A549 (cell line): ENCODE data around the gene RNF121. TPM values are rescaled to one million over a fixed set of nuclear protein-coding genes. Genes with fewer than 3 reads are reported as not detected.

Experiments
- ATAC-seq, 2 experiments: fragments of 200-7000 bp in 1 of 2; fragments of >200 bp in 1 of 2; cut with Nextera tagmentation in 1 of 2; cut with Tn5 transposase in 1 of 2; 3 replicates each; pipeline versions ENCODE4 v1.8.0 to v1.9.1; 2018 to 2020; ENCODE audit warnings: mild to moderate bottlenecking in 1 of 2, moderate library complexity in 1 of 2
- CTCF ChIA-PET: fragments of 300-600 bp; sonication (Branson Sonifier 250); formaldehyde crosslinking; extraction: SDS; loops from one replicate; lab custom pipeline; 2021; ENCODE audit warnings: antibody characterized with exemption, inconsistent platforms; lab: Yijun Ruan, JAX
- POLR2A ChIA-PET: fragments of 350-600 bp; formaldehyde crosslinking; extraction: SDS; loops from one replicate; lab custom pipeline; 2021; ENCODE audit warnings: antibody characterized with exemption, inconsistent platforms; lab: Yijun Ruan, JAX
- DNase-seq, 2 experiments: peaks; one replicate each; pipeline versions ENCODE4 v3.0.0 to v3.0.0-alpha.2; 2011 to 2016; ENCODE audit warnings: low read depth in 1 of 2, low spot score in 1 of 2
- FAIRE-seq: peaks from 2 replicates; lab custom pipeline; 2011; peaks lifted over from hg19 to GRCh38; lab: Jason Lieb, UNC
- H3K27ac ChIP-seq, 2 experiments: fragments of >200 bp; sonication (Bioruptor Twin); formaldehyde crosslinking; 3 replicates each; pipeline ENCODE4 v1.5.1; 2016 to 2017
- H3K4me1 ChIP-seq: fragments of >200 bp; sonication (Bioruptor Twin); formaldehyde crosslinking; 3 replicates; pipeline ENCODE4 v1.6.1; 2016
- H3K4me2 ChIP-seq: fragments of >200 bp; sonication (Bioruptor Twin); formaldehyde crosslinking; 3 replicates; pipeline ENCODE4 v1.6.1; 2016
- H3K4me3 ChIP-seq: fragments of >200 bp; sonication (Bioruptor Twin); formaldehyde crosslinking; 3 replicates; pipeline ENCODE4 v1.5.1; 2016
- H3K9me3 ChIP-seq: fragments of >200 bp; sonication (Bioruptor Twin); formaldehyde crosslinking; 3 replicates; pipeline ENCODE4 v1.6.1; 2016
- CBX8 ChIP-seq: fragments of 200-600 bp; sonication (generic); IDR thresholded peaks from 2 replicates; pipeline ENCODE4 v1.6.1; 2016
- CEBPB ChIP-seq, 2 experiments: fragments of >200 bp in 1 of 2; sonication (Bioruptor Twin) in 1 of 2; formaldehyde crosslinking in 1 of 2; IDR thresholded peaks; 2 replicates each; pipeline ENCODE4 v1.6.1; 2012 to 2016
- E2F6 ChIP-seq: IDR thresholded peaks from 2 replicates; pipeline ENCODE4 v1.6.1; 2012; ENCODE audit warnings: low read depth, borderline replicate concordance
- ELK1 ChIP-seq: fragments of 150-350 bp; IDR thresholded peaks from 2 replicates; pipeline ENCODE4 v1.6.1; 2014; ENCODE audit warnings: low read depth, mild to moderate bottlenecking, low read length
- EP300 ChIP-seq, 2 experiments: fragments of >200 bp; sonication (Bioruptor Twin); formaldehyde crosslinking; IDR thresholded peaks; 2 replicates in 1 of 2; 3 replicates in 1 of 2; pipeline ENCODE4 v1.6.1; 2016 to 2017
- MAFK ChIP-seq: fragments of 450-650 bp; IDR thresholded peaks from 2 replicates; pipeline ENCODE4 v1.6.1; 2014; ENCODE audit not compliant: partially characterized antibody
- NPAS2 ChIP-seq: fragments of 250-450 bp; sonication (Bioruptor Pico); IDR thresholded peaks from 2 replicates; pipeline ENCODE4 v1.8.0; 2022; ENCODE audit warnings: mild to moderate bottlenecking, moderate library complexity, borderline replicate concordance
- RAD21 ChIP-seq, 2 experiments: fragments of >200 bp in 1 of 2; sonication (Bioruptor Twin) in 1 of 2; formaldehyde crosslinking in 1 of 2; IDR thresholded peaks in 1 of 2; conservative IDR thresholded peaks in 1 of 2; 2 replicates in 1 of 2; 3 replicates in 1 of 2; pipeline ENCODE4 v1.6.1; 2012 to 2018; ENCODE audit warnings: inconsistent platforms in 1 of 2
- SMC3 ChIP-seq: fragments of >200 bp; sonication (Bioruptor Twin); formaldehyde crosslinking; IDR thresholded peaks from 3 replicates; pipeline ENCODE4 v1.6.1; 2018; ENCODE audit warnings: inconsistent platforms
- WGBS: methylation state at CpG from one replicate; pipeline ENCODE4 v1.1.6; 2017; ENCODE audit errors: missing lambda C conversion rate; 5-methylcytosine and 5-hydroxymethylcytosine counted together
- polyA plus RNA-seq, 4 experiments: library from polyadenylated mRNA; depleted of rRNA in 3 of 4; stranded (reverse); fragments of >200 nt; fragmentation: RNase III in 1 of 4; extraction: RNeasy Plus Mini Kit Qiagen cat#74134 plus additional on column Dnase treatment in 1 of 4; gene quantifications; 2 replicates in 3 of 4; 3 replicates in 1 of 4; pipeline ENCODE4 v1.2.3, GENCODE V29; 2011 to 2017
- TF ChIP-seq, protein P1 (sequence below): fragments of >200 bp; sonication (Bioruptor Twin); formaldehyde crosslinking; IDR thresholded peaks from 3 replicates; pipeline ENCODE4 v1.5.1; 2016

RNF121 gene
- polyA plus RNA-seq, 2 of the 4 experiments (the other 2 are of a cell fraction) = 79.0 to 102 TPM

DNA sequence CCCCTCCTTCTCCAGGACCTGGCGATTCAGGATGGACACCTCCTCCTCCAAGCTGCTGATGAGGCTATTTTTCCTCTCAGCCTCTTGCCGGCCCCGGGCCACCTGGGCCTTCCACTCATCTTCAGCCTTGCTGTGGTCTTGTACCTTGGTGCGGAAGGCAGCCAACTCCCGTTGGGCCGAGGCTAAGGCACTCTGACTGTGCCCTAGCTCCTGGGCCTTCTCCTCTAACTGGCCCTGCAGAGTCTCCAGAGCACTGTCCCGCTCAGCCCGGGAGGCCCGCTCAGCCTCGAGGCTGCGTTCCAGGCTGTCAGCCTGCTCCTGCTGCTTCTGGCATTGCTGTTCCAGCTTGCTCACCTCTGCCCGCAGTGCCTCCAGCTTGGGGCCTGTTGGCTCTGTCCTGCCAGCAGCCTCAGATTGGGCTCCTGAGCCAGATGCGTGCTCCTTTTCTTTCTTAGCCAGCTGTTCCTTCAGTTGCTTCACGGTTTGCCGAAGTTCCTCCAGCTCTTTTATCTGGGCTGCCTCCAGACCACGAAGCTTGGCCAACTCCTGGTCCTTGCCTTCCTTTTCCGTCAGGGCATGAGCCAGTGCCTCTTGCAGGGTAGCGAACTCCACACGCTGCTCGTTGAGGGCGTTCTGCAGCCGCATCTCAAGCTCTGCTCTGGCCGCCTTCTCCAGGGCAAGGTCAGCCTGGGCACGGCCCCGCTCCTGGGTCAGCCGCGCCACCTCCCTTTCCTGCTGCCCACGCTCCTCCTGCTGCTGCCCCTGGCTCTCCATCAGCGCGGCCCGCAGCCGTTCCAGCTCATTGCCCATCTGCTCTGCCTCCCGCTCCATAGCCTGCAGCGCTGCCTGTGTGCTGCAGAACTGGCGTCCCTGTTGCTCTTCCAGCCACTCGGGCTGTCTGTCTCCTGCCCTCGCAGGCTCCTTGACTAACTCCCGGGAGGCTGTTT is 85.2 kb downstream of the RNF121 start:
- ATAC-seq (peak in 1 of 2 experiments; percentile 2; a peak in 2 of 6 replicates), DNase-seq (no peak), FAIRE-seq (no peak)
- CTCF ChIA-PET = interaction anchor here (0.8 to 15.5 kb wide), 17 partner anchors 8 to 417 kb away, joined by 3 to 354 read pairs (median 5); partner anchors contain the start of genes IL18BP and LAMTOR1
- POLR2A ChIA-PET = interaction anchor here (1.3 kb wide), 1 partner anchor 11 kb away, joined by 3 read pairs; no protein-coding TSS in a partner anchor
- H3K27ac ChIP-seq = peak overlapping the region; percentile 28 to 68; a peak in 3 of 6 replicates
- H3K4me2 ChIP-seq = 0 out of 3 replicates have a peak overlapping the region, but pooled peaks have one; percentile 20
- H3K9me3 ChIP-seq = no peaks in the 10 kb centered on the region
- no peak overlapping the region for H3K4me3 ChIP-seq
- TF ChIP-seq CBX8 = no peak
- TF ChIP-seq MAFK = peak; percentile 54
- 92% methylated on average over 38 of the region's 38 CpGs for WGBS
- peaks cover 30% of the 10 kb centered on the region for H3K4me1 ChIP-seq

GRCh38 chr11:72014761-72015320 is 86.0 kb downstream of the RNF121 start:
- no peak overlapping the region for H3K4me2 ChIP-seq
- H3K4me3 ChIP-seq = no peak overlapping the region
- FAIRE-seq = no peak
- POLR2A ChIA-PET = interaction anchor here (0.9 kb wide), 1 partner anchor 26 kb away, joined by 3 read pairs; no protein-coding TSS in a partner anchor
- TF ChIP-seq ELK1 = no peak
- no peak for DNase-seq
- 96% methylated on average over 16 of the region's 16 CpGs for WGBS
- H3K27ac ChIP-seq = 0 out of 6 replicates have a peak overlapping the region, but pooled peaks of 1 of the 2 experiments have one; percentile 15
- no peak for ATAC-seq
- H3K9me3 ChIP-seq = no peaks in the 10 kb centered on the region
- CTCF ChIA-PET = interaction anchor here (1.0 to 15.5 kb wide), 21 partner anchors 8 to 416 kb away, joined by 3 to 354 read pairs (median 5); partner anchors contain the start of genes IL18BP, LAMTOR1, RNF121 and XNDC1N
- peaks cover 30% of the 10 kb centered on the region for H3K4me1 ChIP-seq

DNA sequence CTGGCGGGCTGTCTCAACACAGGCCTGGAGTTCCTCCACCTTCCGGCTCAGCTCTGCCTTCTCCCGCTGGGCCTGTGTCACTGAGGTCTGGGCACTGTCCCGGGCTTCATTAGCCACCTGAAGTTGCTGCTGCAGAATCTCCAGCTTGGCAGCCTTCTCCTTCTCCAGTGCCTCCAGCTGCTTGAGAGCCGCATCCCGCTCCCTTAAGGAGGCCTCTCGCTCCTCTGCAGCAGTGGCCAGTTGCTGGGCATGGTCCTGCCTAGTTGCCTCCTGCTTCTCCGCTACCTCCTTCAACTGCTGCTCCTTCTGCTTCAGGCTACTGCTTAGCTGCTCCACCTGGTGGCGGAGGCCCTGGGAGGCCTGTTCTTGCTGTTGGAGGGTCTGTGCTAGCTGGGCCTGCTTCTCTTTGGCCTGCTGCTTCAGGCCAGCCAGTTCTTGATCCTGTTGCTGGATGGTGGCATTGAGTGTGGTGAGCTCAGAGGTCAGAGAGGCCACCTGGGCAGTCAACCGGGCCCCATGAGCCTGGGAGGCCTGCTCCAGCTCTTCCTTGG is 86.7 kb downstream of the RNF121 start:
- FAIRE-seq (no peak), ATAC-seq (peak; percentile 48 to 64; a peak in 4 of 6 replicates), DNase-seq (peak in 1 of 2 experiments; percentile 49)
- Histone ChIP-seq H3K27ac (peak overlapping the region in 1 of 2 experiments; percentile 15; a peak in 1 of 6 replicates), H3K4me2 (no peak overlapping the region), H3K4me3 (no peak overlapping the region), H3K9me3 (no peaks in the 10 kb centered on the region), H3K4me1 (peaks cover 30% of the 10 kb centered on the region)
- ChIA-PET POLR2A (interaction anchor here (0.9 kb wide), 1 partner anchor 25 kb away, joined by 3 read pairs; no protein-coding TSS in a partner anchor), CTCF (interaction anchor here (0.8 to 15.5 kb wide), 26 partner anchors 9 to 416 kb away, joined by 3 to 354 read pairs (median 6); partner anchors contain the start of genes IL18BP, LAMTOR1, RNF121 and XNDC1N)
- WGBS = 93% methylated on average over 9 of the region's 10 CpGs
- peak; percentile 32 to 54; a peak in 4 of 5 replicates for TF ChIP-seq RAD21 (conservative IDR thresholded peaks at IDR 0.05 in 1 of 2, IDR thresholded peaks at IDR 0.05 in 1 of 2)
- TF ChIP-seq SMC3 = peak; percentile 59
- TF ChIP-seq EP300 (IDR thresholded peaks at IDR 0.05) = no peak
- TF ChIP-seq CEBPB (IDR thresholded peaks at IDR 0.05) = no peak
- TF ChIP-seq, protein P1, sequence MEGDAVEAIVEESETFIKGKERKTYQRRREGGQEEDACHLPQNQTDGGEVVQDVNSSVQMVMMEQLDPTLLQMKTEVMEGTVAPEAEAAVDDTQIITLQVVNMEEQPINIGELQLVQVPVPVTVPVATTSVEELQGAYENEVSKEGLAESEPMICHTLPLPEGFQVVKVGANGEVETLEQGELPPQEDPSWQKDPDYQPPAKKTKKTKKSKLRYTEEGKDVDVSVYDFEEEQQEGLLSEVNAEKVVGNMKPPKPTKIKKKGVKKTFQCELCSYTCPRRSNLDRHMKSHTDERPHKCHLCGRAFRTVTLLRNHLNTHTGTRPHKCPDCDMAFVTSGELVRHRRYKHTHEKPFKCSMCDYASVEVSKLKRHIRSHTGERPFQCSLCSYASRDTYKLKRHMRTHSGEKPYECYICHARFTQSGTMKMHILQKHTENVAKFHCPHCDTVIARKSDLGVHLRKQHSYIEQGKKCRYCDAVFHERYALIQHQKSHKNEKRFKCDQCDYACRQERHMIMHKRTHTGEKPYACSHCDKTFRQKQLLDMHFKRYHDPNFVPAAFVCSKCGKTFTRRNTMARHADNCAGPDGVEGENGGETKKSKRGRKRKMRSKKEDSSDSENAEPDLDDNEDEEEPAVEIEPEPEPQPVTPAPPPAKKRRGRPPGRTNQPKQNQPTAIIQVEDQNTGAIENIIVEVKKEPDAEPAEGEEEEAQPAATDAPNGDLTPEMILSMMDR = peak; percentile 42; the same call in 2 of the 3 replicates
- TF ChIP-seq NPAS2 (CRISPR knock-in tag) = no peak
- TF ChIP-seq MAFK = no peak
- no peak for TF ChIP-seq E2F6
